Stimulated activated CD4-positive, alpha-beta T cell treated with anti-CD3 and anti-CD28 coated beads, Interleukin-2, amount 100 ng/mL, for 4 hours (primary cell): ENCODE measurements around the gene VPS13C.

Source experiments
- DNase-seq: peaks from one replicate; pipeline ENCODE4 v3.0.0-alpha.2; 2020; ENCODE audit warnings: low read depth

The VPS13C gene, protein sequence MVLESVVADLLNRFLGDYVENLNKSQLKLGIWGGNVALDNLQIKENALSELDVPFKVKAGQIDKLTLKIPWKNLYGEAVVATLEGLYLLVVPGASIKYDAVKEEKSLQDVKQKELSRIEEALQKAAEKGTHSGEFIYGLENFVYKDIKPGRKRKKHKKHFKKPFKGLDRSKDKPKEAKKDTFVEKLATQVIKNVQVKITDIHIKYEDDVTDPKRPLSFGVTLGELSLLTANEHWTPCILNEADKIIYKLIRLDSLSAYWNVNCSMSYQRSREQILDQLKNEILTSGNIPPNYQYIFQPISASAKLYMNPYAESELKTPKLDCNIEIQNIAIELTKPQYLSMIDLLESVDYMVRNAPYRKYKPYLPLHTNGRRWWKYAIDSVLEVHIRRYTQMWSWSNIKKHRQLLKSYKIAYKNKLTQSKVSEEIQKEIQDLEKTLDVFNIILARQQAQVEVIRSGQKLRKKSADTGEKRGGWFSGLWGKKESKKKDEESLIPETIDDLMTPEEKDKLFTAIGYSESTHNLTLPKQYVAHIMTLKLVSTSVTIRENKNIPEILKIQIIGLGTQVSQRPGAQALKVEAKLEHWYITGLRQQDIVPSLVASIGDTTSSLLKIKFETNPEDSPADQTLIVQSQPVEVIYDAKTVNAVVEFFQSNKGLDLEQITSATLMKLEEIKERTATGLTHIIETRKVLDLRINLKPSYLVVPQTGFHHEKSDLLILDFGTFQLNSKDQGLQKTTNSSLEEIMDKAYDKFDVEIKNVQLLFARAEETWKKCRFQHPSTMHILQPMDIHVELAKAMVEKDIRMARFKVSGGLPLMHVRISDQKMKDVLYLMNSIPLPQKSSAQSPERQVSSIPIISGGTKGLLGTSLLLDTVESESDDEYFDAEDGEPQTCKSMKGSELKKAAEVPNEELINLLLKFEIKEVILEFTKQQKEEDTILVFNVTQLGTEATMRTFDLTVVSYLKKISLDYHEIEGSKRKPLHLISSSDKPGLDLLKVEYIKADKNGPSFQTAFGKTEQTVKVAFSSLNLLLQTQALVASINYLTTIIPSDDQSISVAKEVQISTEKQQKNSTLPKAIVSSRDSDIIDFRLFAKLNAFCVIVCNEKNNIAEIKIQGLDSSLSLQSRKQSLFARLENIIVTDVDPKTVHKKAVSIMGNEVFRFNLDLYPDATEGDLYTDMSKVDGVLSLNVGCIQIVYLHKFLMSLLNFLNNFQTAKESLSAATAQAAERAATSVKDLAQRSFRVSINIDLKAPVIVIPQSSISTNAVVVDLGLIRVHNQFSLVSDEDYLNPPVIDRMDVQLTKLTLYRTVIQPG (N-terminal part only)

DNA sequence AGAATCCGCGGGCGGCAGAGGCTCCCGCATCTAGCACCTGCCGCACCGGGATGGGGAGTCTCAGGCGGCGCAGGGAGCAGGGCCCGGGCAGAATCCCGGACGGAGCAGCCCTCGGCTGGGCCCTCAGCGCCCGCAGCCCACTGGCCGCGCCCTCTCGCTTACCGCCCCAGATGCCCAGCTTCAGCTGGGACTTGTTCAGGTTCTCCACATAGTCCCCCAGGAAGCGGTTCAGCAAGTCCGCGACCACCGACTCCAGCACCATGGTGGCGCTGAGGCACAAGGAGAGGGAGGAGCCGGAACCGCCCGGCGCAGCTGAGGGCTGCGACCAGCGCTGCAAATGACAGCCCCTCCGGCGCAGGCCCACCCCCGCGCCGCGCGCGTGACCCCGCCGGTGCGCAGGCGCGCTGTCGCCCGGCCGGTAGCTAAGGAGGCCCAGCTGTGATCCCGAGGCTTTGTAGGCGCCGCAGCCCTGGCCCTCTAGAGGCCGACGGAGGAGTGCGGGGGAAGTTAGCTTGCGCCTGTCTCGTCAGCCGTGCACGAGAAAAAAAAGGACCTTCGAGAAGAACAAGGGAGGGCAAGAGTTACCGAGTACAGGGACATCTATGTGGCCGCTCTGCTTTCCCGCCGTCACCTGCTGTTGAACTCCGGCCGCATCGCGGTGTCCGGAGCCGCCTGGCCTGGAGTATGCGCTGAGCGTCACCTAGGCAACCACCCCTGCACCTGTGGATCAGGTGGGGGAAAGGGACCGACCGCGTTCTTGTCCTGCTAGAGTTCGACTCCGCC, at the start of gene VPS13C:
Gene VPS13C, minus strand, starts transcription at position 335 of the 783 bp plus-strand sequence. Its CDS starts 73 bp downstream, at position 262.
- peak; percentile 83 for DNase-seq

DNA sequence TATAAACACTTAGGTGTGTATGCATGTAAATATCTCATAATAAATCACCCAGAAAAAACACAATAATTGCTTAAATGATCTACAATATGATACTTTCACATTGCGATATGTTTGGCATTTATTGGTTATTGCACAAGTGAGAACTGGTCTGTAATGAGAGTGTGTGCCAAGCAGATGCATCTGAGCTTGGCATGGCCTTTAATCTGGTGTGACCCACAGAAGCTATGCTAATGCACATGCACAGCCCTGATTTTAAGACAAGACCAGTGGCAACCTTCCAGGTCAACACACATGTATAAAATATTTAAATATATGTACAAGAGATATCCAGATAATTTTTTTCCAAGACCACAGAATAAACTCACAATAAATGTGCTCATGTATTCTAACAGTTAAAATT, 49.2 kb upstream of the VPS13C start:
- no peak for DNase-seq

DNA sequence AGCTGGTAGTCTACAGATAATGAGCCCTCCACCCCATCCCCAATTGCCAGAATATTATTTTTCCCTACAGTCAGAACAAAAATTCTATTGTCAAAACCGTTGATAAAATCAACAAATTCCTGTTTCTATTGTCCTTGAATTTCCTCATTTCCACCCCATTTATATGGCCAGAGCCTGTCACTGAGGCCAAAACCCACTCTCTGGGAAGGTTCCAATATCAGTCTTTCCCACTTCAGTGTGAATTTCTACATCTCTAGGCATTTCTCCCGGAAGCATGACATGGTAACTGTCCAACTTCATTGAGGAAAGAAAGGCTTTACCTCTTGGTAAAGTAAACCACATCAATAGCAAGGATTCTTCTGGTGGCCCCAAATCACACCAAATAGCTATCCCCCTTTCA, 48.2 kb upstream of the VPS13C start:
- no peak for DNase-seq

DNA sequence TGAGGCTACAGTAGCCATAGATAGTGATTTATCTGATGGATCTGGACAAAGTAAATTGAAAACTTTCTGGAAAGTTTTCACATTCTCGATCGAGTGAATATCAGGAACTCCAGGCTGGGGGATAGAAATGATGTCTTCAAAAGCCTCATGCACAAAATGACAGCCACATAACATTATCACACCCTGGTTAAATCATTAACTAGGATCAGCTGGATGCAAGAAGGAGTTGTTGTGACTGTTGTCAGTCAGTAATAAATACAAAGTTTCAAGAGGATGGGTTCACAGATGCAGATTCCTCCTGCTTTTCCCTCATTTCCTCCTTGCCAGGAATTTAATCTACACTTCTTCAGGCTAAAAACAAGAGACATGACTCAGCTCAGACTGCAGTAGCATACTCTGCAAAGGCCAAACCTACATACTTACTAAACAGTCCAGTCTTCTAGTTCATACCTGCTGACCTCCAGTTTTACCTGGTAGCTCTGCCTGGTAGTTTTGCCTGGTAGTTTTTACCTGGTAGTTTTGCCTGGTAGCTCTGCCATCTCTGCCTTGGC, 47.4 kb upstream of the VPS13C start:
- no peak for DNase-seq

DNA sequence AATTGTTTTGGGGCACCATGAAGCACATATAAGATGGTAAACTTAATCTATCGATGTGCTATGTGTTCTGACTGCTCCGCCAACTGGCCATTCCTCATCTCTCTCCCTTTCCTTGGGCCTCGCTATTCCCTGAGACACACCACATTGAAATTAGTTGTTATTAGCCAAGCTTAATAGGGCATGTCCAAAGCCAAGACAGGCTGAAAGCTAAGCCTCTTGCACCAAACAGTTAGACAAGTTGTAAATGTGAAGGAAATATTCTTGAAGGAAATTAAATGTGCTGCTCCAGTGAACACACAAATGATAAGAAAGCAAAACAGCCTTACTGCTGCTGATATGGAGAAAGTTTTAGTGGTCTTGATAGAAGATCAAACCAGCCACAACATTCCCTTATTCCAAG, 45.8 kb upstream of the VPS13C start:
- no peak for DNase-seq

DNA sequence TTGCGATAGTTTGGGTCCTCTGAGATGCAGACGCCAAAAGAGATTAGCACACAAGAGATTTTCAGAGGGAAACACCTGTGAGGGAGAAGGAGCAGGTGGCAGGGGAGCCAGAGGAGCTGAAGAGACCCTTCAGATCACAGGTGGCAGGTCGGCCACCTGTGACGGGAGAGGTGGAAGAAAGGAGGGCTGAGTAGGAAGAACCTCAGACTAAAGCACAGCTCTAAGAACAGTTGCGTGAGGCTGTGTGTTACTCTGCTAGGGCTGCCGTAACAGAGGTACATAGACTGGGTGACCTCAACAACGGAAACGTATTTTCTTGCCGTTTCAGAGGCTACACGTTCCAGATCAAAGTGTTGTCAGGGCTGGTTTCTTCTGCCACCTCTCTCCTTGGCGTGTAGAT, 45.0 kb upstream of the VPS13C start:
- no peak for DNase-seq

DNA sequence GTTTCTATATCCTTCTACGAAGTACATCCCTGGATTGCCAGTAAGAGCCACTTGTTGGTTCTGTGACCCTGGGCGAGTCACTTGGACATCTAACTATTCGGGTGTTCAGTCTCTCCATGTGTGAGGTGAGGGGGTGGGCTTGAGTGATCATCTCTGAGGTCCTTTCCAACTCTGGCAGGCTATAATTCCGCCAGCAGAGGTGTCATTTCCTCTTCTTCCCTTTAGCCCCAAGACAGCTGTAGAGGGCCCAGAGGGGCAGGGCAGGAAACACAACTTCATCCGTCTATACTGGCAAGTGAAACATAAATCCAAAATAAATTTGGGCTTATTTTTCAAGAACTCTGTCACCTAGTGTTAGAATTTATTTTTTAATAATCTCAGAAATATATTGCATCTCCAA, 44.6 kb upstream of the VPS13C start:
- no peak for DNase-seq

DNA sequence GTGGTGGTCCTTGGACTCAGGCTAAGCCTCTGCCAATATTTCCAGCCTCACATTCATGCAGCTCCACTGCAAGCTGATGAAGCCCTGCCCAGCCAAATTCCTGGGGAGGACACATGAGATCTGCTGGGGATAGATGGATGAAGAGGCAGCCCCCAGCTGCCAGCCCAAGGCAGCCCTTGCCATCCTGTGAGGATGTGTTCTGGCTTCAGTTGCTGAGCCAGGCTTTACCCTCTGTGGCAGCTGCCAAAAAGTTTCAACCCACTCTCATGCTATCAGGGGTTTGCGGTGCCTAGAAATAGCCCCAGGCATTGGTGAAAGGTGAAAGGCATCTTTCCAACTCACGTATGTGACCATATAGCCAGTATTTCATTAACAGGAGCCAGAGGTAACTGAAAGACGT, 44.2 kb upstream of the VPS13C start:
- DNase-seq = no peak

DNA sequence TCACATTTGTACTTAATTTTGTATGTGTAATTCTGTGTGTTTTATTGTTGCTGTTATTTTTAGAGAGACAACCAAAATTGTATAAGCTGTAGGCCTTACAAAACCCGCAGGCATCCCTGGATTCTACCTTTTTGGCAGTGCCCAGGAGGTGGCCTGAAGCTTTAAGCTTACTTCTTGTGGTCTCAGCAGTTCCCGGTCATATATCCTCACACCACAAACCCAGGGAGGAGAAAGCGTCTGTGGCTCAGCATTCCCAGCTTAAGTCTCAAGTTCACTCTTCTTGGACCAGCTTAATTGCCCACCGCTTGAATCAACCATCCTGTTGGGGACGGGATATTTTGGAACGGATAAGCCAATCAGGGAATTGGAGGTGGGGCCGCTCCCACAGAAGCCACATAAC, 43.2 kb upstream of the VPS13C start:
- DNase-seq = no peak

DNA sequence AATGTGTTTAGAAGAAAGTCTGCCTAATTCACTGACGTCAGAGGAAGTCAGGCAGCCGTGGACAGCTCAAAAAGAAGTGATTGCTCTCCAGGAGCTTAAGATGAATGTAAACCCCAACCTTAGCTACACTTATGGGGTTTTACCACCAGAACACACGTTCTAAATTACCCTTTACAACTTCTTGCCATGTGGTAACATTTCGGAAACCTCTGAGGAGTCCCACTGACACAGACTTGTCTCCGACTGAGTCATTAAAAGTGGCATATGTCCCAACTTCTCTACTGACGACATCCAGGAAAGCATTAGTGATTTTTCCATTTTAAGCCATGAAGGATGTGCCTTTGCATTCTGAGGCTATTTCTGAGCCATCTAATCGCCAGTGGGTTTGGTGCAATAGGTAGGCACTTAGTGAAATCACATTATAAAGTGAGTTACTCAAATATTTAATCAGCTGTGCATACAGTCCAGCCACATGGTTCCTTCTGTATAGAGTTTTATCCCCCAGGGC, 38.9 kb upstream of the VPS13C start:
- DNase-seq = no peak

DNA sequence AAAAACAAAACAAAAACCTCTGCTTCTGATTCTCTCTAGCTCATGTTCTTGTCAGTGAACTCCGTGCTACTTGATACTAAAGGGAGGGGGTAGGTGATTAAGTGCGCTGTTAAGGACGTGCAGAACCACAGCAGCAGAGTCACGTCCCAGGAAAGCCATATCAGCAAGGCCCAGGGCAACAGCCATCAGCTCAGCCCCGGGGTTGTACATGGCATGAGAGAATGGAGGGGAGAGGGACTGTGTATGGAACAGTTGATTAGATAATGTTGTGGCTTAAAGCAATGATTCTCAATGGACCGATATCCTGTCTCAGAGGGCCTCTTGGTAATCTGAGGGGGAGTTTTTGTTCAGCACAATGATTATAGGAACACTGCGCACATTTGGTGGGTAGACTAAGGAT, 34.1 kb upstream of the VPS13C start:
- DNase-seq = no peak

DNA sequence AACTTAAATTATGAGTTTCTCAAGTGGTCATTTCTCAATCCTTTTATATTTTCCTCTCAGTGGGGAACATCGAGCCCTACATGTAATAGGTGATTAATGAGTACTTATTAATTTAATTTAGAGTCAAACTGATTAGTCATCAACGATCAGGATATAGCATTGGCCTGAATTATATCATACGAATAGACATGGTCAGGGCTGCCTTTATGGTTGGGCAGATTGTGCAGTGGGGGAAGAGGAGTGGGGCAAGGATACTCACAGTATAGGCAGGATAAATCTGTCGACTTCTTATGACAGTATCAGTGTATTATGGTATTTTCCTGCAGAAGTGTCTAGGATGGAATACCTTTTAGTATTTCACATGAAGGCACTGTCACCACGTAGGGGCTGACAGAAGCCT, 33.6 kb upstream of the VPS13C start:
- DNase-seq = no peak

DNA sequence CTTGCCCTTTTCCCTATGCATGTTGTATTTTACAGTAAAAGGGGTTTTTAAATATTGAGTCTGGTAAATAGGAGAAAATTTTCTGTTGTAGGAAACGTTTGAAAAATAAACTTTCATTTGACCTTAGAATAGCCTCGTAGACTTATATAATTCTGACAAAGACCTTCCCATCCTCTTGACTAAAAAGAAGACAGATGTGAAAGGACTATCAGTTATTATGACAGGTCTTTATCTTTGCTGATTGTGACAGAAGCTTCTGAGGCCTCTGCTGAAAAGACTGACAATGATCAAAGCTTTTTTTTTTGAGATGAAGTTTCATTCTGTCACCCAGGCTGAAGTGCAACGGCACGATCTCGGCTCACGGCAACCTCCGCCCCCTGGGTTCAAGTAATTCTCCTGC, 30.7 kb upstream of the VPS13C start:
- no peak for DNase-seq

DNA sequence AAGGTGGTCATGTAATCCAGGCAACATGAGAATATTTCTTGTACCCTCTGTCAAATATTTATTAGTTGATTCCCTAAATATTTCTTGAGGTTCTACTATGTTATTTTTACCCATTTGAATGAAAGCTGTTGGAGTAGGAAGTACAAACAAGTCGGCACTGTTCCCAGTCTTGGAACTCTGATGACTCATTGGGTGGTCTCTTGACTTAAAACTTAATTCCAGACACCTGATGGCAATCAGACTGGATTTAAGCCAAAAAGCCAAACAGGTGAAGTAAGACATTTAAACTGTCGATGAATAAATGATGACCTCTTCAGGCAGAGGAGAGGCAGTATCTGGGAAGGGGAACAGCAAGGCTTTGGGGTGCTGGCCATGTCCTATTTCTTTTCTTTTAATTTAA, 29.4 kb upstream of the VPS13C start:
- DNase-seq = no peak

DNA sequence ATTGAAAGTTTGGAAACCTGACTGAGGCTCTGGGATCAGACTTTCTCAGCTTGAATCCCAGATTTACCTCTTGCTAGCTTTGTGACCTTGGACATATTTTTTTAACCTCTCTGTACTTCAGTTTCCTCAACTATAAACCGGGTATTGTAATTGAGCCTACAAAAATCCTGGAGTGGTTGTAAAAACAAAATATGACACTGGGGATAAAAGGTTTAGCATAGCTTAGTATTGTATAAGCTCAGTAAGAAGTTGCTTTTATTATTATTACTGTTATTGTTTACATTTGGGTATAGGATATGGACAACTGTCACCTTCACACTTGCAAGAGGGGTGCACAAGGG, 28.1 kb upstream of the VPS13C start:
- no peak for DNase-seq

DNA sequence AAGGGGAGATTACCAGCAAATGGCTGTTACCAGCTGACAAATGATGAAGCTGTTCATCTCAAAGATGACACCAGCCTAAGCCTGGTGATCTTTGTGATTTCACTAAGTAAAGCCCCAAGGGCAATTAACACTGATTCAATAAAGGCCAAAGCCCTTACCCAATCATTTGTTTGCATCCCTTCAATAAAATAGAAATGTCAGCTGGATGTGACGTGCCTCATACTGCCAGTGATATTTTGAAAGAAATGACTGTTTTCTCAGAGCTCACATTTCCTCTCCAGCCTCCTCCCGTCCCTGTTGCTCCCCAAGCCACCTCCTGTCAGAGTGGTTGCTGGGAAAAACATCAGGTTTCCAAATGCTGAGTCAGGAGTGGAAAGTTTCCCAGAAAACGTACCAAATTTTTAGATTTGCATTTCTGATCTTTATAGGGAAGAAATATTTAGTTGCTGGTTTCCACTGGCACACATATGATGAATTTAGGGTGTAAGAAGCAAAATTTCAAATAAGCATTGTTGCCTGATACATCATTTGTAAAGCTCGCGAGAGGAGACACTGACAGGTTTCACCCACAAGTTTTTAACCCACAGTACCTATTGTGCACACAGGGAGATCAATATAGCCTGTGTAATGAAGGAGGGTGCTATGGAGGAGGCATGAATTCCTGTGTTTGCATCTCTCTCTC, 27.6 kb upstream of the VPS13C start:
- no peak for DNase-seq

DNA sequence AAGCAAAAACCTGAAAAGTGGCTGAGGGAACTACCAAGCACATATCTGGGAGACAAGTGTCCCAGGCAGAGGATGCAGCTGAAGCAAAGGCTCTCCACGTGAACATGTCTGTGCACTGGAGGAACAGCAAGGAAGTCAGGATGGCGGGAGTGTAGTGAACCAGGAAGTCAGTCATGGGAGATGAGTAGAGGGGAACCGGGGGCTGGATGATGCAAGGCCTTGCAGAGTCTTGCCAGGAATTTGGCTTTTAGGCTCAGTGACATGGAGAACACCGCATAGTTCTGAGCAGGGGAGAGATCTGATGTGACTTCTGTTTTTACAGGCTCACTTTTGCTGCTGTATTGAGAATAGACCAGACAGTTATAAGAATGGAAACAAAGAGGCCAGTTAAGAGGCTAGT, 25.5 kb upstream of the VPS13C start:
- DNase-seq = no peak

DNA sequence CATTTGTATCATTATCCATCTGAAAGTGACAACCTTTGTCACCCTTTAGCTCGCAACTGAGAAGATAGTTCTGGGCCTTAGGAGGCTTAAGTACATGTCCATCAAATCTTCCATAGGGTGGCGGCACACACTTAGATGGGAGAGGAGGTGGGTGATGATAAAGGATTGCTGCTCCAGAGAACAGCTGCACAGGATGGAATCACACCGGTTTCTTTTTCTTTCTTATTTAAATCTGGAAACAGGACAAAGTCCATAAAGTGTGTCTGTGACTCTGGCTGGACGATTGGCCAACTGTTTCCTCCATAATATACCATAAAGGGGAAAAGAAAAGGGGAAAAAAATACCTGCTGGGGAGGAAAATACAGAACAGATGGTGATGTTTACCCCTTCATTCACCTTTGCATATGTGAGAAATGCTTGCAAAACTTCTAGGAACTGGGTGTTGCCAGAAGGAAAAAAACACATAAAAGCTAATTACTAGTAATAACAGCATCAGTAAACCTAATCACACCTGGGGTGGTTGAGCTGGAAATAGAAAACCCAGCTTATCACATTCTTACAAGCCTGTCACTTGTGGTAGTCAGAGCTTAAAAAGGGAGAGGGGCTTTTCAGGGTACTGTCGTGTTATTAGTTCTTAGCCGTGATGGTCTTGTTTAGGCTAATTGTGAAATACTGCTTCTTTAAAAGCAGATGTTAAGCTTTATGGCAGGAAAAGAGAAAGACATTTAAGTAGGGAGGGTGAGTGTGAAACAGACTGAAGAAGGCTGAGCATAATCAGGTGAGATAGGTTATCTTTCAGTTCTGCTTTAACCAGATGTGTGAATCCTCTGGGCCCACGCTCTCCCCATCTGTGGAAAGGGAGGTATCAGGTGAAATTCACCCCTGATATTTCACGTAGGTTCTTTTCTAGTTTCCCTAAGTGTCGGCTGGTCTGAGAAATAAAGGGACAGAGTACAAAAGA, 23.2 kb upstream of the VPS13C start:
- no peak for DNase-seq

DNA sequence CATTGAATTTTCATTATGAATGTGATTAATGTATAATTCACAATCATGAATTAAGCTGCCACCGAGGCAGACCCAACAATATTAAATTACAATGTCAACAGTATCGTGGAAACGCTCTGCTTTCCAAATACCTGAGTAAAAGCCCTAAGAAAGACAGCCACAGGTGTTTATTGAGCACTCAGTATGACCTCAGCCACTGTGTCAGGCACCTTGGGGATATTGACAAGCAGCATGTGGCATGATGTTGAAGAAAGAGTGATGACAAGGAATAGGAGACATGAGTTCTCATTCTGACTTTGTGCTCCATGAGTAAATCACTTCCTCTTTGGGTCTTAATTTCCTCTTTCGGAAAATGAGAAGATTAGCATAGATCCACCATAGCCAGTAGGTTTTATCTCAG, 19.3 kb upstream of the VPS13C start:
- no peak for DNase-seq
